Neuronal stem cell (in vitro differentiated cells): Measurements from ENCODE around the gene ABCA13.
A peak's percentile ranks its signal among the peaks of the same experiment; 100 is the strongest.

Experiments
- DNase-seq: peaks from one replicate; pipeline ENCODE4 v3.0.0-alpha.2; 2013; ENCODE audit warnings: low spot score
- H2AFZ ChIP-seq: one replicate; pipeline ENCODE4 v1.6.1; 2013; ENCODE audit warnings: mild to moderate bottlenecking, low read length, inconsistent platforms
- H2AK5ac ChIP-seq: 2 replicates; pipeline ENCODE4 v1.6.1; 2013; ENCODE audit warnings: low read depth, mild to moderate bottlenecking, inconsistent platforms, low read length, moderate library complexity, mixed read lengths
- H2BK120ac ChIP-seq: 2 replicates; pipeline ENCODE4 v1.6.1; 2013; ENCODE audit warnings: low read depth, mild to moderate bottlenecking, inconsistent platforms, low read length, moderate library complexity, mixed read lengths
- H2BK12ac ChIP-seq: one replicate; pipeline ENCODE4 v1.6.1; 2013; ENCODE audit warnings: low read length, inconsistent platforms
- H2BK15ac ChIP-seq: 2 replicates; pipeline ENCODE4 v1.6.1; 2013; ENCODE audit warnings: mild to moderate bottlenecking, low read length, inconsistent platforms, mixed read lengths
- H2BK5ac ChIP-seq: one replicate; pipeline ENCODE4 v1.6.1; 2013; ENCODE audit warnings: inconsistent platforms, mild to moderate bottlenecking, low read length, moderate library complexity
- H3K14ac ChIP-seq: one replicate; pipeline ENCODE4 v1.6.1; 2013; ENCODE audit warnings: low read length, inconsistent platforms
- H3K18ac ChIP-seq: 2 replicates; pipeline ENCODE4 v1.6.1; 2013; ENCODE audit warnings: low read length, inconsistent platforms
- H3K23ac ChIP-seq: 2 replicates; pipeline ENCODE4 v1.6.1; 2013; ENCODE audit warnings: low read depth, mild to moderate bottlenecking, mixed read lengths, low read length, inconsistent platforms; ENCODE audit not compliant: poor library complexity
- H3K27ac ChIP-seq: replicated peaks from 3 replicates; pipeline ENCODE4 v1.5.1; 2013; ENCODE audit warnings: low read length, inconsistent platforms
- H3K27me3 ChIP-seq, 3 experiments: 2 replicates each; pipeline ENCODE4 v1.6.1; 2013; ENCODE audit warnings: low read length in 3 of 3, mild to moderate bottlenecking in 2 of 3, inconsistent platforms in 1 of 3, low read depth in 1 of 3, mixed read lengths in 1 of 3, moderate library complexity in 1 of 3; ENCODE audit not compliant: control insufficient read depth in 3 of 3, insufficient read depth in 3 of 3
- H3K36me3 ChIP-seq, 2 donors: replicated peaks in 1 of 2; 2 replicates each; pipeline ENCODE4 v1.6.1; 2013; ENCODE audit warnings: low read length in 2 of 2; ENCODE audit not compliant: control insufficient read depth in 2 of 2, insufficient read depth in 2 of 2
- H3K4ac ChIP-seq: 2 replicates; pipeline ENCODE4 v1.6.1; 2013; ENCODE audit warnings: inconsistent platforms, mild to moderate bottlenecking, low read length, moderate library complexity
- H3K4me1 ChIP-seq, 2 donors: 1 replicate in 1 of 2; 2 replicates in 1 of 2; pipeline ENCODE4 v1.6.1; 2013; ENCODE audit warnings: low read length in 2 of 2, low read depth in 1 of 2; ENCODE audit not compliant: control insufficient read depth in 2 of 2, insufficient read depth in 1 of 2
- H3K4me2 ChIP-seq: one replicate; pipeline ENCODE4 v1.6.1; 2013; ENCODE audit warnings: mild to moderate bottlenecking, low read length, inconsistent platforms; ENCODE audit not compliant: insufficient read depth, poor library complexity, severe bottlenecking
- H3K4me3 ChIP-seq, 2 donors: 2 replicates each; pipeline ENCODE4 v1.5.1; 2013; ENCODE audit warnings: low read length in 2 of 2, mild to moderate bottlenecking in 2 of 2, inconsistent platforms in 1 of 2, moderate library complexity in 1 of 2
- H3K79me1 ChIP-seq: one replicate; pipeline ENCODE4 v1.6.1; 2013; ENCODE audit warnings: low read depth, mild to moderate bottlenecking, inconsistent platforms, low read length, moderate library complexity
- H3K9ac ChIP-seq: one replicate; pipeline ENCODE4 v1.6.1; 2013; ENCODE audit warnings: mild to moderate bottlenecking, low read depth, low read length, inconsistent platforms; ENCODE audit not compliant: poor library complexity
- H3K9me3 ChIP-seq, 2 donors: replicated peaks in 1 of 2; 2 replicates each; pipeline versions ENCODE3 to v1.6.1; 2013; ENCODE audit warnings: low read length in 2 of 2, mild to moderate bottlenecking in 2 of 2, inconsistent platforms in 1 of 2, low read depth in 1 of 2, mixed read lengths in 1 of 2, moderate library complexity in 1 of 2; ENCODE audit not compliant: control insufficient read depth in 2 of 2, insufficient read depth in 1 of 2
- H4K8ac ChIP-seq: one replicate; pipeline ENCODE4 v1.6.1; 2013; ENCODE audit warnings: low read depth, mild to moderate bottlenecking, inconsistent platforms, low read length, moderate library complexity
- H4K91ac ChIP-seq: one replicate; pipeline ENCODE4 v1.6.1; 2013; ENCODE audit warnings: low read length, low read depth, mild to moderate bottlenecking, inconsistent platforms; ENCODE audit not compliant: poor library complexity
- WGBS, 2 donors: extraction: QIAGEN DNeasy Blood & Tissue Kit; methylation state at CpG; one replicate each; pipeline ENCODE4 v1.1.7; 2013; ENCODE audit warnings: missing lambda C conversion rate in 2 of 2, mixed read lengths in 1 of 2; ENCODE audit not compliant: insufficient read length in 2 of 2, insufficient replicate concordance in 1 of 2; ENCODE audit errors: extremely low coverage in 2 of 2; 5-methylcytosine and 5-hydroxymethylcytosine counted together

The ABCA13 gene

DNA sequence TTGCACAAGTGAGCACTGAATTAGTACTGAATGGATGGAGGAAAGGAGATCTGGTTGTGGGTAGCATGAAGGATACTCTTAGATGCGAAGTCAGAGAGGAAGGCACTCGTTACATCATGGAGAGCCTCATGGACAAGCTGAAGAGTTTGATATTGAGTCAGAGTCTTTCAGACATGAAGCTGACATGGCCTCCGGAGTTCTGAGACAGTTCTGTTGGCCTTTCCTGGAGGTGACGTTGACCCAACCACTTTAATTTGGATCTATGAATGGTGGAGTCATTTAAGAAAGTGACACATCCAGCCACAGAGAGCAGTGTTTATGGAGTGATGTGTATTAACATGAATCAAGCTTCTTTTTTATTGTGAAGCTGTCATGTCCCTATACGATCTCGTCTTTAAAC, 466.8 kb downstream of the ABCA13 start:
- Histone ChIP-seq H3K23ac (no peak overlapping the region), H3K79me1 (no peaks in the 10 kb centered on the region), H2BK120ac (no peak overlapping the region), H3K27me3 (no peaks in the 10 kb centered on the region), H3K36me3 (no peaks in the 10 kb centered on the region), H2AK5ac (no peak overlapping the region), H4K8ac (no peak overlapping the region), H2BK12ac (no peak overlapping the region), H2BK5ac (no peak overlapping the region), H3K27ac (no peak overlapping the region), H3K9ac (no peak overlapping the region), H4K91ac (no peak overlapping the region), H2AFZ (no peak overlapping the region), H3K4me2 (no peak overlapping the region), H3K4ac (no peak overlapping the region), H3K14ac (no peak overlapping the region), H3K18ac (no peak overlapping the region), H2BK15ac (no peak overlapping the region), H3K4me3 (peak overlapping the region in 1 of 2 donors; percentile 48), H3K4me1 (peaks cover 0 to 2% of the 10 kb centered on the region in 2 donors), H3K9me3 (no peaks in the 10 kb centered on the region)
- DNase-seq: no peak
- WGBS, 2 donors: no CpG with 5 or more reads among the region's 6 CpGs

DNA sequence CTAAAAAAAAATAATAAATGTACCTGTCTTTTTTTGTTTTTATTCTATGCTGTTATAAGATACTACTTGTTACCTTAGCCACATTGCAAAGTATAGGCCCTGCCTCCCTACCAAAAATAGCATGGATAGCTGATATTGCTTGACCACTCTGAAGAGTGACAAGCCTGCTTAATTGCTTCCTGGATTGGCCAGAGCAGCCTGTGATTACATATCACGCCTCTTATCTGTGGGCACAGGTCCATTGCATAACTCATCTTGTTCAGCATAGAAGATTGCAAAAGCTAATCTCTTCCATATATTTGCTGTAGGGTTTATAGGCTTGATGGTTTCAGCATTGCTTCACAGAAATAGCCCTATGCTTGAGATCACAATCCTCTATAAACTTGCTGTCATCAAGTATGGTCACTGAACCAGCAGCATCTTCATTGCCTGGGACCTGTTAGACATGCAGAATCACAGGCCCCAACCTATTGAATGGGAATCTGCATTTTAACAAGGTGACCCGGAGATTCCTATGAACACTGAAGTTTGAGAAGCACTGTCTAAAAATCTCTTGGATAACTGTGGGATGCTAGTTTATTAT, 472.3 kb downstream of the ABCA13 start:
- H2AK5ac ChIP-seq: no peak overlapping the region
- H2BK12ac ChIP-seq: no peak overlapping the region
- H4K8ac ChIP-seq: no peak overlapping the region
- no peak overlapping the region for H3K9ac ChIP-seq
- H3K4me3 ChIP-seq: no peak overlapping the region
- H3K36me3 ChIP-seq: no peaks in the 10 kb centered on the region
- H3K23ac ChIP-seq: no peak overlapping the region
- H3K4me2 ChIP-seq: no peak overlapping the region
- H3K4me1 ChIP-seq: no peaks in the 10 kb centered on the region
- DNase-seq: no peak
- H3K4ac ChIP-seq: no peak overlapping the region
- no peaks in the 10 kb centered on the region for H3K79me1 ChIP-seq
- WGBS, 2 donors: no CpG with 5 or more reads among the region's 2 CpGs
- no peak overlapping the region for H3K27ac ChIP-seq
- no peaks in the 10 kb centered on the region for H3K27me3 ChIP-seq
- no peak overlapping the region for H4K91ac ChIP-seq
- no peak overlapping the region for H2BK5ac ChIP-seq
- H2BK120ac ChIP-seq: no peak overlapping the region
- no peaks in the 10 kb centered on the region for H3K9me3 ChIP-seq
- no peak overlapping the region for H2BK15ac ChIP-seq
- H2AFZ ChIP-seq: no peak overlapping the region
- H3K18ac ChIP-seq: no peak overlapping the region
- H3K14ac ChIP-seq: no peak overlapping the region

DNA sequence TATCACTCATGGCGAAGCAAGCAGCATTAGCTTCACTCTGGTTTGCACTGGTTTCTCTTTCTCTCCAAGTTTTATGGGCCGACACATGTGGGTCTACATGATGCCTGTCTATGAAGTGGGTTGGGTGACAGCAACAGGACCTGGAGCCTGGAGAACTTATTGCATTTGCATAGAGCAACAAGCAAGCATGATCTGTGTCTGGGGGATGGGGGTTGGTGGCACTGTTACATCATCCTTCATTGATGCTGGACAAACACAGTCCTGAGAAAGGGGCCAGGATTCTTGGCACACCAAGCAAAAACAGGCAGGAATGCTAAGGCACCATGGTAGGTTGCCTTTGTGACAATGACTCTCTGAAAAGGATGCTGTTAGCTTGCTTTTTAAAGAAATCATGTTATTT, 486.9 kb downstream of the ABCA13 start:
- Histone ChIP-seq H3K9me3 (no peaks in the 10 kb centered on the region), H3K4me1 (no peaks in the 10 kb centered on the region), H3K18ac (no peak overlapping the region), H3K9ac (no peak overlapping the region), H3K4me3 (no peak overlapping the region), H3K23ac (no peak overlapping the region), H3K36me3 (no peaks in the 10 kb centered on the region), H3K27ac (no peak overlapping the region), H4K8ac (no peak overlapping the region), H2AK5ac (no peak overlapping the region), H3K4me2 (no peak overlapping the region), H2BK12ac (no peak overlapping the region), H2AFZ (no peak overlapping the region), H4K91ac (no peak overlapping the region), H3K27me3 (no peaks in the 10 kb centered on the region), H3K14ac (no peak overlapping the region), H3K4ac (no peak overlapping the region), H2BK15ac (no peak overlapping the region), H2BK120ac (no peak overlapping the region), H2BK5ac (no peak overlapping the region), H3K79me1 (no peaks in the 10 kb centered on the region)
- no peak for DNase-seq
- WGBS, 2 donors: no CpG with 5 or more reads among the region's 2 CpGs

DNA sequence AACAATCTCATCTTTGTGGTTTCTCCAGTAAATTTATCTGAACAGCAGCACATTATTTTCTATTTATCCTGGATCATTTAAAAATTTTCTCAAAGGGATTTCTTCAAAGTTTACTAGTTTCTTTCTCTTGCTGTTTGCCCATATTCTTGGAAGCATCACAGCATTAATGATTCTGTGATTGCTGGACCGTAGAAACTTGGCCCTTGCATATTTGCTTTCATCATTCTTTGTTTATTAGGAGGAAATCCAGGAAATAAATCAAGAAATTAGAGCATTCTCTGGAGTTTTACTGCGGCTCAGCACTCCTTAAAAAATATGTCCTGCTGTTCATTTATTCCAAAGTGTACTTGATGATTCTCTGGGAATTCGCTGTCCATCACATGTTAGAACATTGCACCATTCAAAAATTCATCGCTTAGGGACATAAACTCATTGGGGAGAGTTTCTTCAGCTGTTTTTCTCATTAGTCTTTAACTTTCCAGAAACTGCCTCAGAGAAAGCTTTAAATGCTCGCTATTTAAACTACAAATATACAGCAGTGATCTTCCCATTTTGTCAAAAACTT, 489.1 kb downstream of the ABCA13 start:
- WGBS, 2 donors: no CpG with 5 or more reads among the region's 5 CpGs
- Histone ChIP-seq H3K36me3 (no peaks in the 10 kb centered on the region), H2AK5ac (no peak overlapping the region), H2BK120ac (no peak overlapping the region), H4K91ac (no peak overlapping the region), H2AFZ (no peak overlapping the region), H2BK12ac (no peak overlapping the region), H3K4me3 (no peak overlapping the region), H3K4ac (no peak overlapping the region), H3K27ac (no peak overlapping the region), H3K23ac (no peak overlapping the region), H3K4me1 (no peaks in the 10 kb centered on the region), H2BK5ac (no peak overlapping the region), H4K8ac (no peak overlapping the region), H2BK15ac (no peak overlapping the region), H3K4me2 (no peak overlapping the region), H3K27me3 (no peaks in the 10 kb centered on the region), H3K9ac (no peak overlapping the region), H3K18ac (no peak overlapping the region), H3K14ac (no peak overlapping the region), H3K79me1 (no peaks in the 10 kb centered on the region), H3K9me3 (no peaks in the 10 kb centered on the region)
- no peak for DNase-seq
